Measurements from ENCODE around the gene SLC2A13.

Gene SLC2A13

DNA sequence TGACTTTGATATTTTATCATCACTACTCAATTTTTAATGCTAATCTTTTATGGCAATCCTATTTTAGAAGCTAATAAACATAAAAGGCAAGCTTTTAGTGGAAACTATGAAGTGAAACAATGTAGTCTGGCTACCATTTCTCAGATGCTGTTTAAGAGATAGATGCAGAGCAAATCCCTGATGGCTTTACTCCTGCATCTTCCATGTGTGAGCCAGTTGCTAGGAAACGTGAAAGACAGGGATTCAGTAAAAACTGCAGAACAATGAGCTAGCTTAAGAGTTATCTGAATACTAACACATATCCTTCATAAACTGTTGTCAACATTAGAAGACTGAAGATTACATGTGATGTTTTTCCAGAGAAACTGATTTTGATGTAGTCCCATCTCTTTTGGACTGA, 112.6 kb downstream of the SLC2A13 start:
- no peak for DNase-seq (ENCODE audit: low read depth, low spot score)

DNA sequence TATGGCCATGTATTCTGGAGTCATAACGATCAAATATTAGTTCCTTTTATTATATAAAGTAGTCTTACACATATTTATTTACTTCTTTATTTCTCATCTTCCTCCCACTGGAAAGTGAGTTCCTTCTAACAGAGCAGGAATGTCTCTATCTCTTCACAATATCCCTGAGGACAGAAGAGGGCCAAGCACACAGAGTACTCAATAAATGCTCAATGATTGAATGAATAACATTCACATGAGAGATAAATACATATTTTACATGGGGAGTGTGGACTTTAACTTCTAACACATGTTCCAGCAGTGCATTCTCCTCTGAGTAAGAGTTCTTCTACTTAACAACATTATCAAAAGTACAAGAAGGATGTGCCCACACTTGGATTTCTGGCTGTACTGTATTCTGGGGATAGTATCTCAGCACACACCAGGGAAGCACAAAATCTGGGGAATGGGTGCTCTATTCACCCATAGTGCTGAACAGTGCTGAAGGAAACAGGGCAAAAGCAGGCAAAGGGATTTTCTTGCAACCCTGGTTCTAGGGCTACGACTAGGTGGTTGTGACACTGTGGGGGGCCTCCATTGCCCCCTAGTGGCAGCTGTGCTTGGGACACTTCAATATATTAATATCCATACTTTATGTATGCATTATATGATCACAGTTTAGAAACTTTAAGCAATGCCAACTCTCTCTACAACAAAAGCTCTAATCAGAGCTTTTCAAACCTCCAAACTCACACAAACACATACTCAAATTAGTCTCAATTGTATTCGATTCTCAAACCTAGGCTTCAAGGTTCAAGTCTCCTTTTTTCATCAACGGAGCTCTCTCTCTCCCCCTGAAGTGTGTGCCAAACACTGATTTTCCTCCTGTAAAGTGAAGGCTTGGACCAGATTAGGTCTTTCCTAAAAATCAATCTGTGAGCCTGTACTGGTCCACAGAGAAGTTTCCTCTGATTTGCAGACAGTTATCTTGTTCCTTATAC, 115.5 kb downstream of the SLC2A13 start:
- no peak for DNase-seq (ENCODE audit: low read depth, low spot score)

DNA sequence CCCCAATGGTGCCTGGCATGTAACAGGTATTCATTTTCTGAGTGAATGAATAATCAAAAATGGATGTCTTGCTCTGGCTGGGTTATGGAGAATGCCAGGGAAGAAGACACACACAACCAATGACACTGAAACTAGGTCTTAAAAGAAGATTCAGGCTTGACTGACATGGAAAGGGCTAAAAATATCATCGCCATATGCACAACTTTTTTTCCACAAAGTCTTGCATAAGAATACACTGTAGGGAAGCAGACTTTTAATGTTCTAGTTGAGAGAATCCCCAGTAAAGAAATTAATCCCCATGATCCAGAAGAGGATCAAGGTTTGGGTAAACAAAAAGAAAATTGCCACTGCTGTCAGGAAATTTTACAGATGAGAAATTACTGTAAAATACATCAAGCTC, 116.4 kb downstream of the SLC2A13 start:
- no peak for DNase-seq (ENCODE audit: low read depth, low spot score)

DNA sequence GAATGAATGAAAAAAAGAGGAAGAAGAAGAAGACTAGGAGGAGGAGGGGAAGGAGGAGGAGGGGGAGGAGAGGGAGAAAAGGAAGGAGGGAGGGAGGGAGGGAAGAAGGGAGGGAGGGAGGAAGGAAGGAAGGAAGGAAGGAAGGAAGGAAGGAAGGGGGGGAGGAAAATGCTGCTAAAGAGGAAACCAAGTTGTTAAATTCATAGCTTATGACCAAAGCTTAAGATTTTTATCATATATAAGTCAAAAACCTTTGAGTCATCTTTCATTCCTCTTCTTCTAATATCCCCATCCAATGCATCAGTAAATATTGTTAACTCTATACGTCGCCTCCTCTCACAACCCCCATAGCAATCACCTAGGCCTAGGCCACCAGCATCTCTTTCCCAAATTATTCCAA, 117.3 kb downstream of the SLC2A13 start:
- DNase-seq (ENCODE audit: low read depth, low spot score), result no peak

DNA sequence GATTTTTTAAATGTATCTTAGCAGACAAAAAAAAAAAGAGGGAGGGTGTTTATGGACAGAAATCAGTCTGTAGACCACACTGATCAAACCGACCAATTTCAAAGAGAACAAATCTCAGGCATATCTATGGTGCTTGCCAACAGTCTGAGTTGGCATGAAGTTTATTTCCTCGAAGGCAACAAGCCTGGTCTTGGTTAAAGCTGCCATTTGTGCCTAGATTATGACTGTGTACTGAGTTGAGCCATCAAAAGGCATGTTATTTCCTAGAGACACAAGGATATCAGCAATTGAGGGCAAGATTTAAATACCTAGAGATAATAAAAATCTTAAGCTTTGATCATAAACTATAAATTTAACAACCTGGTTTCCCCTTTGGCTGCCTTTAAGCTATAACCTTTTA, 119.2 kb downstream of the SLC2A13 start:
- no peak for DNase-seq (ENCODE audit: low read depth, low spot score)

DNA sequence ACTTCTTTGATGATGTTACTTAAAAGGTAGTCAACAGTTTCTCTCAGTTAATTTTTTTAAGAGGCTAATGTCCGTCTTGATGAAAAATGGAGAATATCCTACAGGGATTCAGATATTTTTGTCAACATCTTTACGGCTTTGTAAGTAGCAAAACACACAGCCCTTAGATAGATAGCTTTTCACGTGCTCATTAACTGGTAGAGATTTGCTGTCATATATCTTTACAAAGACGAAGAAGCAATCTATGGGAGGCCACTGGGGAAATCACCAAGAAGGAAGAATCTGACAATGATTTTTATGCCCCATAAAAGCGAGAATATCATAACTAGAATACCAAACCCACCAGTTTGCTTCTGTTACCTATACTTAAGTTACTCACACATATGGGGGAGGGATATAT, 121.2 kb downstream of the SLC2A13 start:
- DNase-seq (ENCODE audit: low read depth, low spot score), result no peak

DNA sequence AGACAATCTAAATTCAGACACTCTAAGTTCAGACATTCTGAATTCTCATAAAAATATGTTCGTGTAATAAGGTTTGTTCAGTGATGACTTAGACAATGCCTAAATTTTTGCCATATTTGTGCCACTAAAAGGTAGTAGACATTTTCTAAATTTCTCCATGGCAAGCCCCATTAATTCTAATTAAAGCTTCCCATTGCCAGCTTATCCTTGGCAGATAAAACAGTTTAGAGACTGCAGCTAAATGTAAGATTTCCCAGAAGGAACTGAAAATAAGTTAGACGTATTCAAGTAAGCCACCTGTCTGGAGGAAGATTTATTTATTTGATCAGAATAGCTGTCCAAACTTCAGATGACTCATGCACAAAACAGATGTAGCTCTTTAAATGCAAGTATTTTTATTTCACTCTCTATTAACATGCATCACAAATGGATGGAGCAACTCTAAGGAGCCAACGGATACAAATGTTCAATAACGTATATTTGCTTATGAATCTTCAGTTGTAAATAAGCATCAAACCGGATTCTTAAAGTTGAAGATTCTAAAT, 130.4 kb downstream of the SLC2A13 start:
- no peak for DNase-seq (ENCODE audit: low read depth, low spot score)

DNA sequence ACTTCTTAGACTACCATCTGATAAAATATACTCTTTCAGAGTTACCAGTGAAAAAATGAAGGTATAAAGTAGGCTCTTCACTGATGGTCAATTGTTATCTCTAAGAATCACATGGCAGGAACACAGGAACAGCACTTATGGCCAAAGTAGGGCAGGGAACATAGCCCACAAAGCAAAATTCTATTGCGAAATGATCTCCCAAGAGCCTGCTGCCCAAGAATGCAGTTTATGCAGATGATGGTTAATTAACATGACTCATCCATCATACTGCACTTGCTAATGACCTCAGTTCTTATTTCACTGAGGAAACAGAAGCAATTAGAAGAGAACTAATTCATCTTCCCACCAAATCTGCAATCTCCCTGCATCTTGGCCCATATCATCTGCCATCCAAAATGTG, 133.8 kb downstream of the SLC2A13 start:
- no peak for DNase-seq (ENCODE audit: low read depth, low spot score)

DNA sequence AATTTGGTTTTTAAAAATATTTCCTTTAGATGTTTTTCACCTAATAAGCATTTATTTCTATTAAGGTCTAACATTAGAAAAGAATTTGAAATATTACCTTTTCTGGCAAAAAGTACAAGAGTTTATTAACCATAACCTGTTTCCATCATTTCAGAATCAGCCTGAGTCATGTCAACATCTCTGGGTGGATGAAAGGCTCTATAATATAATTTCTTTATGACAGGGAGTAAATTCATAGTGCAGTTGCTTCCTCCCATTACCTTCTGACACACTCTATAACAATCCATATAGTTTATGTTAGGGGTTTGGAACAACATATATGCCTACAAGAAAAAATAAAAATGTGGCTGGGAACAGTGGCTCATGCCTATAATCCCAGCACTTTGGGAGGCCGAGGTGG, 134.5 kb downstream of the SLC2A13 start:
- no peak for DNase-seq (ENCODE audit: low read depth, low spot score)

DNA sequence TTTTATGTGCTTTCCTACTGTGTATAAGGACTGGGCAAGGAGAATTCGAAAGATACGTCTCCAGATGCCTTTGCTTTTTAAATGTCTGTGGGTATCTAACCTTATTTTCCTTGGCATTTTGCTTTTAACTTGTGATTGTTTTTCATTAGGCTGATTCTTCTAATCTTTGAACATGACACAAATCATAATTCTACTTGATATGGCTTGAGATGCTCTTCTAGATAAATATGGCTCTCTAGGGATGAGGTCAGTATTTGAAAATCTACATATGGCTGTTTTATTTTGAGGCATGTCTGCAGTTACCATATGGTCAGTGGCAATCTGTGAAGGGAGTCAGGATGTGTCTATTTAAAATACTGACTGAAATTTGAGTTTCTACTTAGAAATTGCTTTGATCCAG, 139.2 kb downstream of the SLC2A13 start:
- DNase-seq (ENCODE audit: low read depth, low spot score), result no peak

DNA sequence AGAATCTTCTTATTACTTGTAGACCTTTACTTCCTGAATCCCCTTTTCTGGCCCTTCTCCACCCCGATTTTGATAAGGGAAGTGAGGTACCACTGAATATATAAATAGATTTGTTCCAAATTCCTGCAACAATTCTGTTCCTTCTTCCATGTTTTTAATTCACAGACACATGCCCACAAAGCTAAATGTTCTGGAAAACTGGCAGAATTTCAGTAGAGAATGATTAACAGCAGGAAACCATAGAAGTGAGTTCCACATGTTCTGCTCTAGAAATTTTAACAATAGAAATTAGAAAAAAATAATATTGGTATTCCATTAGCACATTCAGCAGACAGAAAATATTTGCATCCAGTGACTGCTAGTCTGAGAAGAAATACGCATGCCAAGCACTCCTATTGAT, 139.6 kb downstream of the SLC2A13 start:
- DNase-seq (ENCODE audit: low read depth, low spot score), result no peak

DNA sequence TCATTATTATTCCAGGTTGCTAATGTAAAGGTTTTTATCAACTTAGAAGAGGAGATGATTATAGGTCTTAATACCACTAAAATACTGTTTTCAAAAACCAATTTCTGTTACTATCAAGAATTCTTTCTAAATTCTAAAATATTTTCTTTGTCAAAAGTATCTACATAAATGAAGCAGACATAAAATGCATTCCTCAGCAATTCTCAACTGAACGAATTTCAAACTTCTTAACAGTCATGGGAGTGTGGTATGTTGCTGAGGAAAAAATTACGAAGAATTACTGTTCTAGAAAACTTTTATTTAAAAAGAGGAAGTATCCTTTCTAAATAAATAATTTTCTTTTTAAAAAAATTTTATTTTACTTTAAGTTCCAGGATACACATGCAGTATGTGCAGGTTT, 146.4 kb downstream of the SLC2A13 start:
- DNase-seq (ENCODE audit: low read depth, low spot score), result no peak

DNA sequence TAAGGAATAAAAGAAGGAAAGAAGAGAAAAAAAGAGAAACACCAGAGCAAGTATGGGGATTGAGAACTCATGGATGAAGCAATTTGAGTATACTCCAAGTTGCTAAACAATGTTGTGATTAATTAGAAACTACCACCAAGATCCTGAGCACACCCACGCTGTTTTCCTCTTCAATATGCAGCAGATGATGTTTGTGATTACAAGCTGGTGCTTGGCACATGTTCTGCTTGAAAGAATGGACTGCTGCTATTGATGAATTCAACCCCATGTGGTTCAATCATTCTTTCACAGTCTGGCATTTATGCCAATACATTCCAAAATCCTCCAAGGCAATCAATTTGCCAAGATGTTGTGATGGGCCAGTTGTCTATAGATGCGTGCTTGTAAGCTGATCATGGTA, 146.8 kb downstream of the SLC2A13 start:
- DNase-seq (ENCODE audit: low read depth, low spot score), result no peak

DNA sequence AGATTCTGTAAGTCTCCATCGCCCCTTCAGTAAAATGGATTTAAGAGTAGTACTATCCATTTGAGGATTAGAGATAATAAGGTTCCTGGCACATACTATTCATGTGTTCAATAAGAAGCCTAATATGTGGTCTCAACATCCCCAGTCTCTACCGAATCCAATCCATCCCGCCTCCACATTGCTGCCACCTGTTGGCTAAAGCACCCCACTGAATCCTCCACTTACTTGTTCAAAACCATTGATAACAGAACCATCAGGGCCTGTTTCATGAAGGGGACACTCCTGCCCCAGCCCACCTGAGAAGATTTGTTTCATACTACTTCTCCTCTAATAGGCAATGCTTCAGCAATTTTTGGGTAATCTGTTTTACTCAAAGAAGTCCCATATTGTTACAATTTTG, 147.5 kb downstream of the SLC2A13 start:
- no peak for DNase-seq (ENCODE audit: low read depth, low spot score)

DNA sequence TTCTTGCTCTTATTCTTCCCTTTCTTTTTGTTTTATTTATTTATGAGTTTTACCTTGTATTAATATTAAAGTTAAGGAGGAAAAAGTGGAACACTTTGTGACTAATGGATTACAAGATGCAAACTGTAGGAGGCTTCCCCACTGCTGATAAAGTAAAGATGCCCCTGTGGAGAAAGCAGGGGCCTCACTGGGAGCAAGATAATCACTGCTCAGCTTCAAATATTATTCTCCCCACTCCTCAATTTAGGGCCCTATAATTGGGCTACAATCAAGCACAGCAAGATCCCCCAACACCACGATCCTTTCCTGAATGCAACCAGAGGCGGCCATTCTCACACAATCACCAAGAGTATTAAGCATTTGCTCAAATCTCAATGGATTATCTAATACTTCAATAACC, 149.2 kb downstream of the SLC2A13 start:
- no peak for DNase-seq (ENCODE audit: low read depth, low spot score)

DNA sequence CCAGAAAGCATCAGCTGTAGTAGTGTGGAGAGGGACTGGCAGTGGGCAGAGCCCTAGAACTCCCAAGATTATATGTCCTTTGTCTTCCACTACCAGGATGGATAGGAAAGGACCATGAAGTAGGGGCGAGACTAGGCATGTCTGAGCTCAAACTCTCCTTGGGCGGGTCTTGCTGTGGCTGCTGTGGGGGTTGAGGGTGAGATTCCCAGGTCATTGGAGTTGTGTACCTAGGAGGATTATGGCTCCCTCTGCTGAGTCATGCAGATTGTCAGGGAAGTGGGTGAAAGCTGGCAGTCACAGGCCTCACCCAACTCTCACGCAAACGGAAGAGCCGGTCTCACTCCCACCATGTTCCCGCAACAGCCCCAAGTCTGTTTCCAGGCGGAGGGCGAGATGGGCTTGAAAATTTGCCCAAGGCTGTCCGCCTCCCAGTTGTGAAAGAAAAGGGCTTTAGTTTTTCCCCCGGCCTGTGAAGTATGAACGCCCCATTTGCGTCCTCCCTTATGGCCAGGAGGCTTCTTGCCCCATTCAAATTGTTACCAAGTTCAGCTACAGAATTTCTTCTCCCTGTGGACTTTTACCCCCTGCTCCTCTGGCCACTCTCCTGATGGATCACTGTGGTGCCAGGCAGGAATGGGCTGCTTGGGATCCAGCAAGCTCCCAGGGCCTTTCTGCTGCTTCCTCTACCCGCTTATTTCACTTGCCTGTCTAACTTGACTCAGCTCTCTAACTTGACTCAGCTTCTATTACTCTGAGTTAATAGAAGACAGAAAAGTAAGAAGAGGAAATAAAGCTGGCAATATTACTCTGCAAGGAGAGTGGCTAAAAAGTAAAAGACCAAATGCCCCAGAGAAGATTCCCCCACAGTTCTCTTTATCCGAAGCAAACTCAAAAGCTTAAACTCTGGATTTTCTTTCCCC, 159.3 kb downstream of the SLC2A13 start:
- no peak for DNase-seq (ENCODE audit: low read depth, low spot score)

DNA sequence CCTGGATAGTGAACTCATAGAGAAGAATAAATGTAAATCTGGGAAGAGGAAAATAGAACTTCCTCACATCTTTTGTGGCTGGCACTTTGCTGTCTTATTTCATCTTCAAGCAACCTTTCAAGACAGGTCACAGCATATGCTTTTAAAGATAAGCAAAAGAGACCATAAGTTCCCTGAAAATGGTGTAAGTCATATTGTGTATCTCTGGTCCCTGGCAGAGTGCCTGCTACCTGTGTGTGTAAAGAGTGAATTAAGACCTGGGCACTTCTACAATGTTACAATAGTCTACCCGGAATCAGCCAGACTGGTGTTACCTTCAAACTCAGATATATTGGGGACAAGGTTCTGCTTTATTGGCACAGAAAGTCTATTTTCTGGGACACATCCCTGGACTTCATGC, 168.8 kb downstream of the SLC2A13 start:
- no peak for DNase-seq (ENCODE audit: low read depth, low spot score)

DNA sequence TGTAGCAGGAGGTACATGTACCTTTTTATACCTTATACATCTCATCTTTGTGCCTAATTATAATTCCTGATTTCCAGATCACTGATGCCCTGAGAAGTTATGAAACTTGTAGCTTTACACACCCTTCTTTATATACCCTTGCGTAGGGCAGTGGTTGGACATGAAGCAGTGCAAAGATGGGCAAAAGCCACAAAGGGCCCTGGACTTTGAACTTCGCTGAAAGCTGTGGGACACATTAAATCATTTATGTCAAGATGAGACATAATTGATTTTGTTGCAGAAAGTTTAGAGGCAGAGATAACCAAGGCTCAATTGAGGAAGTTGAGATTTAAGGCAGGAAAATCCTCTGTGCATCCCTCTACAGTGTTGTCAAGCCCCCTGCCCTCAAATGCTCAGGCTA, 170.0 kb downstream of the SLC2A13 start:
- no peak for DNase-seq (ENCODE audit: low read depth, low spot score)

DNA sequence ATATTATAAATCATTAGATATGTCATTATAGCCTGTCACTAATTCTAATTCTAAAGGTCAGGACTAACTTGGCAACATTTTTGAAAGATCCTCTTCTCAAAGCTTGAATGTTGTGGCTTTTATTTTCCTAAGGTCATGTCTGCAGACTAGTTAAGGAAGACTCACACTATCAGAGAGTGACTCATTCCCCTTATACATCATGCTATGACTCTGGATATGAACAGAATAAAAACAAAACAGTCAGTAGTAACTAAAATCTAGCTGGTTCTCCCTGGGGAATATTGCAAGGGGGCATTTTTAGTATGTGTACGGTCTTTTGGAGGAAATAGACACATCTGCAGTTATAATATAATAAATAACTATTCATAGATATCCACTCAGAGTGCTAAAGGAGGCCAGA, 170.6 kb downstream of the SLC2A13 start:
- no peak for DNase-seq (ENCODE audit: low read depth, low spot score)

DNA sequence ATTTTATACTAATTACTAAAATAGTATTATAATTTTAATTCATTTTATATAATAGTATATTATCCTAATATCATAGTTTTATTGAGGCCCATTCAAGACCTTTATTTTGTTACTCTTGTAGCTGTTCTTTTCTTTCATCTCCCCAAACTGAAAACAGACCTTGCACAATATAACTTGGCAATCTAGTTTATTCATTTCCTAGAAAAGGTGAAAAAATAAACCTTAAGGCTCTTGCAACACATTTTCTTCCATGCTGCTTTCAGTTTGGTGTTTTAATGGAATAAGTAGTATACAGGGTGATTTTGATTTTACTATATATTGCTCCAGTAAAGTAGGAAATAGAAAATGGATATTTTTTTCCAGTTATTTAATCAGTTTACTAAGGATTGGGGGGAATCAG, 174.0 kb downstream of the SLC2A13 start:
- no peak for DNase-seq (ENCODE audit: low read depth, low spot score)

DNA sequence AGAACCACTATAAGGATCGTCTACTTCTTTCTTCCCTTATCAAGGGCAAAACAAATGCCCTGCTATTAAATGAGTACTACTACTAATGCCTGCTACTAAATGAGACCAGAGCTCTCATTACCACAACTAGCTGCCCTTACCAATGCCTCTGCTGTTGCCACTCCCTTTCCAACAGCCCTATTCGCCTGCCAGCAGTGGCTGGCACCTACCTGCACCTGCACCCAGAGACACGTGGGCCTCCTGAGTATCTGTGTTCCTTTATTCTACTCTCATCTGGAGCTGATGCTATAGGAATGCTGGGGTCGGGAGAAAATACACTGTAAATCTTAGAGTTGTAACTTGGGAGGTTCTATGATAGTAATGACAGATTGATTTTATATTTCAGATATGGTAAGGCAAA, 174.7 kb downstream of the SLC2A13 start:
- no peak for DNase-seq (ENCODE audit: low read depth, low spot score)

DNA sequence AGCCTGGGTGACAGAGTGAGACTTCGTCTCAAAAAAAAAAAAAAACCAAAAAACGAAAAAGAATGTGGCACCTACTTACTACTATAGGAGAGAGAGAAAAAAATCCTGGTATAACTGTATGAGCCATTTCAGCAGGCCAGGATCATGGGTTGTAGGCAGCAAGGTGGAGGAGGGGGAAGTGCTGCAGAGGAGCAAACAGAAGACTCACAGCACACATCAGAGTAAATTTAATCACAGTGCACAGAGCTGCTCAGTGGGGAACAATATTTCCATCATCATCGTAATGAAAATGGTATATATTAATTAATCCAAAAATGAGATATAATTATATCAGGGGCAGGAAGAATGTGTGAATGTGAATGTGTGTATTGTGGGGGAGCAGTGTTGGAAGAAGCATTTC, 175.8 kb downstream of the SLC2A13 start:
- no peak for DNase-seq (ENCODE audit: low read depth, low spot score)

Measured in iPS DF 19.7 (cell line).